Transverse colon (tissue), 4 donors: ENCODE results near the gene ADAMTS6.

Experiments used
- CTCF ChIP-seq, 5 experiments: fragments of 200-600 bp in 3 of 5; fragments of 450-650 bp in 2 of 5; sonication (generic) in 3 of 5; IDR thresholded peaks; 1 replicate in 2 of 5; 2 replicates in 3 of 5; pipeline ENCODE4 v1.5.1; 2016 to 2017; ENCODE audit warnings: antibody characterized with exemption in 5 of 5, inconsistent platforms in 3 of 5, mild to moderate bottlenecking in 2 of 5, moderate library complexity in 1 of 5
- EP300 ChIP-seq: sonication (generic); formaldehyde crosslinking; IDR thresholded peaks from one replicate; pipeline ENCODE4 v1.6.1; 2017; ENCODE audit warnings: antibody characterized with exemption, low read depth
- POLR2A ChIP-seq: fragments of 450-650 bp; IDR thresholded peaks from one replicate; pipeline ENCODE4 v1.6.1; 2016; ENCODE audit warnings: antibody characterized with exemption, mild to moderate bottlenecking, moderate library complexity
- POLR2AphosphoS5 ChIP-seq, 3 donors: sonication (generic); formaldehyde crosslinking; IDR thresholded peaks; one replicate each; pipeline ENCODE4 v1.6.1; 2016; ENCODE audit warnings: antibody characterized with exemption in 3 of 3

GRCh38 chr5:65479527-65479926 is 2.2 kb downstream of the ADAMTS6 start:
- TF ChIP-seq POLR2A (no peak), CTCF (IDR thresholded peaks at IDR 0.05) (no peak), POLR2AphosphoS5 (IDR thresholded peaks at IDR 0.05) (no peak), EP300 (no peak)
